SW480 (cell line): ENCODE data around the gene LRRC32.

ENCODE experiments used
- DNase-seq: peaks from one replicate; pipeline ENCODE4 v3.0.0-alpha.2; 2016; ENCODE audit warnings: low spot score

The LRRC32 gene

GRCh38 chr11:76662656-76663485 is 7.7 kb downstream of the LRRC32 start:
- DNase-seq = no peak

DNA sequence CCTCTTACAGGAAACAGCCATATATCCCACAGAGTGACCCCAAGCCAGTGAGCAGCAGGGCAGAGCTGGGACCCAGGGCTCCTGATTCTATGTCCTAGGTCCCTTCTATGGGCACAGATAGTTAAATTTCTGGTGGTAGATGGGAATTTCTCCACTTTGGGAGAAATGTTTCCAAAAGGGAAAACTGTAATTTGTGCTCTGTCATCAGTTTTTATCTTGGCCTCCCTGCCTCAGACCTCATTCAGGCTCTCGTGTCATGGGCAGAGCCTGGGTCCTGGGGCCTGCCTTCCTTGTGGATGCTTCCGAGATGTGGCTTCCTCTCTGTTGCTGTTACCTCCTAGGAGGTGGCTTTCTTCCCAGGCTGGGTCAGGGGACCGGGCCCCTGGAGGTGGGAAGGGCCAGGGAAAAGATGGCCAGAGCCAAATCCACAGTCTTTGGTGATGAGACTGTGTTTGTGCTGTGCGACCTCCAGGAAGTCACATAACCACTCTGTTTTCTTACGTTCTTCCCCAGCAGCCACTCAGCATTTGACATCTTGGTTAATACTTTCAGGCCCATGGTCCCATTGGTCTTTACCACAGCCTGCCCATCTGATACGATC is 8.6 kb downstream of the LRRC32 start:
- DNase-seq = no peak

DNA sequence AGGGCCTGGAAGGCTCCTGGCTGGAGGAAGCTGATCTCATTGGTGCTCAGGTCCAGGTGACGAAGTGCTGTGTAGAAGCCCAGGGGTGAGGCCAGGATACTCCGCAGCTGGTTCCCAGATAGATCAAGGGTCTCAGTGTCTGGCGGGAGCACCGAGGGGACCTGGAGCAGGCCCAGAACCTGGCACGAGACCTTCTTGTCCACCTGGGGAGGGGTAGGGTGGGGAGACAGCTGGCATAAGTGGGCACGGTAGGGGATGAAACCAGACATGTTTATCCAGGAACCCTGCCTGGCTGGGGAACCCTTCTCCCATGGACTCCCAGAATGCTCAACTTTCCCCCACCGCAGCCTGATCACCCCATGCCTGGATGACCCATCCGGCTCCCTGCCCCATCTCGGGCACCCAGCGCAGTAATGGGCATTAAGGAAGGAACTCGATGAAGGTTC is 9.2 kb downstream of the LRRC32 start:
- no peak for DNase-seq

DNA sequence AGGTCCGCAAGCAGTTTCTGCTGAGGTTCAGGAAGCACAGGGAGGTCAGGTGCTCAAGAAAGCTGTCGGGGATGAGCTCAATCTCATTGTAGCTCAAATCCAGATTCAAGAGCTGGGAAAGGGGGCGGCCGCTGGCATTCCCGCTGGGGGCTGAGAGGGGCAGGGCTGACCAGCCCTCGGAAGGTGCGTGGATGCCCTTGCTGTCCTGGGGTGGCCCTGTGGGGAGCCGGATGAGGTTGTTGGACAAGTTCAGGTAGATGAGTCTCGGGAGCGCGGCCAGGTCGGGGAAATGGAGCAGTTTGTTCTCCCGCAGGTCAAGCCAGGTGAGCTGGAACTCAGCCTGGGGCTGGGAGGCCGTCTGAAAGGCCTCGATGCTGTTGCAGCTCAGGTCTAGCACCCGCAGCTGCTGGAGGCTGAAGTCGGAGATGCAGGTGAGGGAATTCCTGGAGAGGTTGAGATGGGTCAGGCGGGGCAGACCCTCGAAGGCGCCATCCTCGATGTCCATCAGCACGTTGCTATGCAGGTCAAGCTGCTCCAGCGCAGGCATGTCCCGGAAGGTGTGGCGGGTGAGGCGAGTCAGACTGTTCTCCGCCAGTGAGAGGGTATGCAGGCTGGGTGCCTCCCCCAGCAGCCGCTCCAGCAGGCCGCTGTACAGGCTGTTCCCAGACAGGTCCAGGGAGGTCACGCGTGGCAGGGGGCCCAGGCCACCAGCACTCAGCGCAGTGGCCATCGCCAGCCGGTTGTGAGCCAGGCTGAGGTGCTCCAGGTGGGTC is 9.8 kb downstream of the LRRC32 start:
- no peak for DNase-seq

DNA sequence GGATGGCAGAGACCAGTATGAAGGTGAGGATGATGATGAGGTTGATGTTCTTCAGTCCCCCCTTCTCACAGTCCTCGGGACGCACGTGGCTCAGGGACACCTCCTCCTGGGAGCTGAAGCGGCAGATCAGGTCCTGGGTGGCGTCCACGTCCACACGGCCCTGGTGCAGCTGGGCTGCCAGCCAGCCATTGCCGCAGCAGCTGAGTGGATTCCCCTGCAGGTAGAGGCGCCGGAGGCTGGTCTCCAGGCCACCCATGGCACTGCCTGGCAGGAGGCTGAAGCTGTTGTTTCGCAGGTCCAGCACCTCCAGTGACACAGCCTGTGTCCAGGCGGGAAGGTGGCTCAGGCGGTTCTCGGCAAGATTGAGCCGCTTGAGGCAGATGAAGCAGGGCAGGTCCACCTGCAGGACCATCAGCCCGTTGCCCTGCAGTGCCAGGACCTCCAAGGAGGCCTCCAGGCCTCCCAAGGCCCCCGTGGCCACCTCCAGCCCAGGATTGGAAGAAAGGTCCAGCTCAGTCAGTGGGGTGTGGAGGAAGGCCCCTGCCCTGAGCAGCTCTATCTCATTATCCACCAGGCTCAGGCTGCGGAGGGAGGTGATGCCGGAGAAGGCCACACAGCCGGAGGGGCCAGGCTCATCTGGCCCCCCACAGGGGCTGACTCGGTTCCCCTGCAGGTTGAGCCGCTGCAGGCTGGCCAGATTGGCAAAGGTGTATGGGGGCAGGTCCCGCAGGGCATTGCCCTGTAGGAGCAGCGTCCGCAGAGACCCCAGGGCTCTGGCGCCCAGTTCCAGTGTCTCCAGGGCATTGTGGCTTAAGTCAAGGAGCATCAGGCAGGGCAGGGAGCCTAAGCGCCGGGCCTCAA is 10.6 kb downstream of the LRRC32 start:
- no peak for DNase-seq

DNA sequence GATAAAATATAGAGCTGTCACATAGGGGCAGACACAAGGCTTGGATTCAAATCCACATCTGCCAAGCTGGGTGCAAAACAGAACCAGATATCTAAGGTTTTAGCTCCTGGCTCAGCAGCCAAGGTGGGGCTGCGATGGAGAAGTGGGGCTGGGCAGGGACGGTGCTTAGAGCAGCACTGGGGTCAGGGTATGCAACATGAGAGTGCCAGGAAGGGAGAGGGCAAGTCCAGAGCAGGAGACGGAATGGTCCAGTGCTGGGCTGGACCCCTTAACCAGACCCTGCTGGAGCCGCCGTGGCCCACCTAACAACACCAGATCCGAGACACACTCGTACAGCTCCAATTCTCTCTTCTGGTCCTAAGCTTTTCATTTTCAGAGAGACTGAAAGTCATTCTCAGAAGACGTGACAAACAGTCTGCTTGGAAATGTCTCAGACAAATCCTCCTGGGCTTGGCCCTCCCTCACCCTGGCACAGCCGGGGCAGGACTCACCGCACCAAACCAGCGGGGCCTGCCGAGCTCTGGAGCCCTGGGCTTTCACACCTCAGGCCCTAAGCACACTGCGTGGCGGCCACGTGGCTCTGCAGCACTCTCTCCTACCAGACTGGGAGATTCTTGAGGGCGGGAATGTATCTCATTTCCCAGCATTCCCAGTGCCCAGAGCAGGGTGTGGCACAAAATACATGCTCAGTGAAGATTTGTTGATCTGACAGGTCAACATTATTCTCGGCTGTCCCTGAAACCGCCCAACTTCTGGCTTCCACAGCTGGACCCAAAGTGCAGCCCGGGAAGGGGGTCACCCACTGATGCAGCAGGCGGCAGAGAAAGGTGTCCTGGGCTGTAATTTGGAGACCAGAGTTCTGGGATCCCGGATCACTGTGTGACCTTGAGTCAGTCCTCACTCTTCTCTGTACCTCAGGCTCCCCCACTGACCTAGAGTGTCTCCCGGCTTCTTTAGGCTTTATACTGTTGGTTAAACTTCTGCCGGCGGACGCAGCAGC is 11.6 kb downstream of the LRRC32 start:
- DNase-seq = no peak

GRCh38 chr11:76658231-76658630 is 12.3 kb downstream of the LRRC32 start:
- no peak for DNase-seq

GRCh38 chr11:76657187-76658170 is 13.1 kb downstream of the LRRC32 start:
- no peak for DNase-seq

GRCh38 chr11:76656571-76657081 is 13.9 kb downstream of the LRRC32 start:
- no peak for DNase-seq

DNA sequence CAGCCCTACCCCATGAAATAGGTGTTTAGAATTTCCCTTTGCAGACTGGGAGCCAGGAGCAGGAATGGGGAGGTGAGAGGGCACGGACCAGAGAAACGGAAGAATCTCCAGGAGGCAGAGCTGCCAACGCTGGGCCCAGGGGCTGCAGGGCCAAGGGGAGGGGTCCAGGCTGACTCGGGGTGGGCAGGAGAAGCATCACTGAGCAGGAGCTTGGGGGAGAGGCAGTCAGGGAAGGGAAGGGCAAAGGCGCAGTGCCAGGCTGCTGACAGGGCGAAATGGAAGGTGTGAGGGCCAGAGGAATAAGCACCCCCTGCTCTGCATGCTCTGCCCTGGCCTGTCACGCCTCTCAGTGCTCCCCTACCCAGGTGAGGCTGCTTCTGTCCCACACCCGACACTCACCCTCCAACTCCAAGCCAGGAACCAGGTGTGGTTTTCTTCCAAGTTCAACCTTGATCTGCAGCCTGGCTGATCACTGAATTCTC is 14.5 kb downstream of the LRRC32 start:
- no peak for DNase-seq

GRCh38 chr11:76655501-76656049 is 15.0 kb downstream of the LRRC32 start:
- no peak for DNase-seq

DNA sequence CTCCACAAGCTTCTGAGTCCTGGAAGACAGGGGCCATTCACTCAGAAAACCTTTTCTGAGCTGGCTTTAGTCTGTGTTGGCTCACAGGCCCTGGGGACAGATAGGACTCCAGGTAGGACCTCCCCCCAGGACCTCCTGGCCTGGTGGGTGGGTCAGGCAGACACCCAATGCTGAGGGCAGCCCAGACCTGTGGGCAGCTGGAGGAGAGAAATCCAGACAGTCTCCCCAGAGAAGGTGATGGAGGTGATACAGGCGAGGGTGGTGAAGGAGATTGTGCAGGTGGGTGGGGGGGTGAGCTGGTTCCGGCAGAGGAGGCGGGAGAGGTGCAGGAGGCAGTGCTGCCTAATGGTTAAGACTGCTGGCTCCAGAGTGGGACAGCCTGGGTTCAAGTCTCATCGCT is 15.6 kb downstream of the LRRC32 start:
- no peak for DNase-seq

DNA sequence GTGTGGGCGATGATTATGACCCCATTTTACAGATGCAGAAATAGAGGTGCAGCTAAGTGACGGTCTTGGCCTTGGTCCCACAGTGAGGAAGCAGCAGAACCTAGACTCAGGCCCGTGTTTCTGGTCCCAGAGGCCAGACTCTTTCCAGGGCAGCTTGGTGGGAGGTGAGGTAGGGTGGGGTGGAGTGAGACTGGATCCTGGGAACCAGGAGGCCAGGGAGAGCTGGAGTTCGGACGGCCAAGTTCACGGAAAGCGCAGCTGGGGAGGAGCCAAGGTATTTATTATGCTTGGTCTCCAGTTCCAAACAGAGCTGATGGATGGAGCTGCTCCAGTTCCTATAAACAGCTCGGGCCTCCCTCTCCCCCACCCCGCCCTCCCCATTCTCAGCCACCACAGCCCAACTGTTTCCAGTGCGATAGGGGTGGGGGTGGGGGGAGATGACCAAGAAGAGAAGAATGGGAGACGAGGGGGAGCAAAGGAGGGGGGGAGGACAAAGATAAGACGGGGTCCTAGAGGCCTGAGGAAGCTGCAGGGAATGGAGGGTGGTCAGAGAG is 16.2 kb downstream of the LRRC32 start:
- no peak for DNase-seq

DNA sequence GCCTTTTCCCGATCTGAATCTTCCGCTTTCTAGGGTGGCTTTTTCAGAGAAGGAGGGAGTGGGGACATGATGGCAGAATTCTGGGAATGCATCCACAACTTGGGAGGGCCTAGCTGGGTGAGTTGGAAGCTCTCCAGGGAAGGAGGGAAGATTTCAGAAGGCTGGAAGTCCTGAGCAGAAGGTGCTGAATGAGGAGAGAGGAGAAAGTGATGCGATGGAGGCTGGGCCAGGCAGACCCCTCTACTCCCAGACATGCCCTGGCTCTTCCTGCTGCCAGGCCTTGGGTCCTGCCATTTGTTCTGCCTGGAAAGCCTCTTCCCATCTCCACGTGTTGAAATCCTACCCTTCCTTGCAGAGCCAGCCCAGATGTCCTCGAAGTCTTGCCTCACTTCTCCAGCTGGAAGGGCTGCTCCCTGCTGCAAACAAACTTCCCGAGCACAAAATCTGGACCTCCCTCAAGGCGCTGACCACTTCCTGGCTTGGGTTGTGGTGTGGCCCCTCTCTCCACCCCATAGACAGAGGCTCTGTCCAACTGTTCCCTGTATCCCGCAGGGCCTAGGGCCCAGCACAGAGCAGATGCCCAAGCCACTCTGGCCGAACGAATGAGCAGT is 16.8 kb downstream of the LRRC32 start:
- DNase-seq = no peak

DNA sequence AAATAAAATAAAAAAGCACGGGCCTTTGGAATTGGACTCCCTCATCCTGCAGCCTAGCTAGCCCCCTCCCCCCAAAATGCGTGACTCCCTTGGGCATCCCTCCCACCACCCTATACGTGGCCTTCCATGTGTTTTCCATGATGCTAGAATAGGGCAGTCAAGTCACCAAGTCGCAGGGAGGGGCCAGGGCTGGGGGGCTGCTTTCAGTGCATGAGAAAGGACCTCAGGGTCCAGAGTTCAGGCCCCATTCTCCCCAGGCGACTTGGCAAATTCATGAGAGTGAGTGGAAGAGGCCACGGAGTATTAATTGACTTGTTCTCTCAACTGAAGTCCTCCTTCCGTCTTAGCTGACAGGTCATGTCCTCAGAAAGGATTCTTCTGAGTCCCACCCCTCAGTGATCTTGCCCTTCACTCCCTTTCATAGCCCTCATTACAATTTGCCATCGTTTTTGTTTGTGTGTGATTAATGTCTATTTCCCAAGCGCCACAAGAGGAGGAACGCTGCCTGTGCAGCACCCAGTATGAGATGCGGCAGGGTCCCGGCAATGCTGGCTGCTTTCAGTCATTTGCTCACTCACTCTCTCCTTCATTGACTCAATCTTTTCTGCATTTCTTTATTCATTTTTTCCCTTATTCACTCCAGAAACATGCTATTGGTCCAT is 17.4 kb downstream of the LRRC32 start:
- no peak for DNase-seq

DNA sequence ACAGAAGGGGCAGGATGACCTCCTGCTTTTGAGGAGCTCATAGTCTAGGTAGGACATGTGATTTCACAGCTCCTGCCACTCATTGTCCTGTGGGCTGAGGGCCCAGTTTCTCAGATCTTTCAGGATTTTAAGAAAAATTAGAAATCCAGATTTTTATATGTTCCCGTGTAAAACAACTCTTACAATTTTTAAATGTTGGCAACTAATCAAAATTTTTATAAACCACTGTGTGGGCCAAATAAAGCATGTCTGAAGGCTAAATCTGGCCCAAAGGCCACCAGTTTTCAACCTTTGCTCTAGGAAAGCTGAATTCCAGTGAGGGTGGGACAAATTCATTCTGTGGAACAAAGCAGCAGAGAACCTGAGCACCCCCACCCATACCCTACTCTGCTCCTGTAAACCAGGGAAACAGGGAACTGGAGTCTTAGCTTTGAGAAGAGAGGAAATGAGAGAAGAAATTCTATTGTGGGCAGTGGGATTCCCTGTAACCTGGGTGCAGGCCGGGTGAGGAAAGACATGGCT is 20.6 kb downstream of the LRRC32 start:
- no peak for DNase-seq

- no peak for DNase-seq
Observed at GRCh38 chr11:76649011-76649410, 21.5 kb downstream of the LRRC32 start.
